ENCODE data around the gene CYP1B1. TPM values are rescaled to one million over a fixed set of nuclear protein-coding genes. Genes with fewer than 3 reads are reported as not detected.

CYP1B1 gene
- total and polyA plus RNA-seq, 2 of the 4 experiments (the other 2 are of a cell fraction) = 0.65 to 1.1 TPM

GRCh38 chr2:38108907-38109731 is 33.2 kb upstream of the CYP1B1 start:
- TF ChIP-seq RAD21 (IDR thresholded peaks at IDR 0.05; ENCODE audit: low read length) (no peak), MXI1 (IDR thresholded peaks at IDR 0.05; ENCODE audit: borderline replicate concordance, low read depth, low read length) (no peak), MAFK (IDR thresholded peaks at IDR 0.05; ENCODE audit: low read depth, low read length) (no peak), CHD1 (IDR thresholded peaks at IDR 0.05; ENCODE audit: low read depth, low read length) (no peak), SMC3 (IDR thresholded peaks at IDR 0.05; ENCODE audit: low read depth, low read length) (no peak), FOS (IDR thresholded peaks at IDR 0.05; ENCODE audit: low read depth, low read length) (no peak), POLR2A (IDR thresholded peaks at IDR 0.05; ENCODE audit: low read depth, low read length) (no peak), BHLHE40 (IDR thresholded peaks at IDR 0.05; ENCODE audit: low read depth, low read length) (no peak)
- no peak overlapping the region for H3K14ac ChIP-seq (replicated peaks; ENCODE audit: low read depth, low read length)
- H3K9me3 ChIP-seq (ENCODE audit: control insufficient read depth, insufficient read depth, low read length) = no peaks in the 10 kb centered on the region
- H2AK9ac ChIP-seq (replicated peaks; ENCODE audit: low read depth, low read length, poor library complexity) = no peak overlapping the region
- H2AK5ac ChIP-seq (ENCODE audit: low read depth, low read length) = no peak overlapping the region
- no peak overlapping the region for H2BK15ac ChIP-seq (ENCODE audit: low read depth, low read length)
- H3K4me2 ChIP-seq (ENCODE audit: low read depth, low read length) = no peak overlapping the region
- no peak overlapping the region for H2AFZ ChIP-seq (replicated peaks; ENCODE audit: low read length, poor library complexity)
- intact Hi-C loops (cut with micrococcal nuclease) = no loop called here
- H3K4me1 ChIP-seq (ENCODE audit: control insufficient read depth, insufficient read depth, low read length) = peaks cover 6% of the 10 kb centered on the region
- ChIA-PET POLR2A (ENCODE audit: unreplicated experiment) (no interaction called here), CTCF (interaction anchor here (0.7 kb wide), 1 partner anchor 139 kb away, joined by 3 read pairs; no protein-coding TSS in a partner anchor)
- H4K91ac ChIP-seq (ENCODE audit: insufficient read depth, low read depth, low read length) = no peak overlapping the region
- H3K4ac ChIP-seq (ENCODE audit: low read depth, low read length) = peak overlapping the region; percentile 36; the same call in 1 of the 2 replicates
- H3K9me1 ChIP-seq (ENCODE audit: insufficient read depth, low read length) = peaks cover 2% of the 10 kb centered on the region; the same call in 1 of the 2 replicates
- no peak overlapping the region for H4K5ac ChIP-seq (ENCODE audit: low read depth, low read length)
- dilution Hi-C loops (cut with HindIII; ENCODE audit: low sequenced_read_pairs, unreplicated experiment) = no loop called here
- no peaks in the 10 kb centered on the region for H3K79me1 ChIP-seq (ENCODE audit: low read depth in 1 of 2, low read length in 2 of 2)
- H4K8ac ChIP-seq (ENCODE audit: low read depth in 2 of 2, low read length in 2 of 2) = no peak overlapping the region; a peak in 1 of 4 replicates
- H3K4me3 ChIP-seq (ENCODE audit: insufficient read depth, low read depth, low read length) = no peak overlapping the region
- no peak for DNase-seq
- ATAC-seq (ENCODE audit: low read depth) = no peak
- WGBS, 2 experiments (ENCODE audit: extremely low coverage in 2 of 2, insufficient read length in 1 of 2) = 93% methylated on average over 2 of the region's 11 CpGs; no CpG with 5 or more reads in 1 of the 2 experiments
- H3K9ac ChIP-seq (ENCODE audit: low read depth, low read length) = no peak overlapping the region
- H2BK120ac ChIP-seq (ENCODE audit: low read depth, low read length) = no peak overlapping the region
- no TSS peak for BruUV-seq (replicated peaks)
- H4K20me1 ChIP-seq (ENCODE audit: insufficient read depth, low read length) = no peaks in the 10 kb centered on the region
- H3K36me3 ChIP-seq (ENCODE audit: control insufficient read depth, insufficient read depth, low read length) = no peaks in the 10 kb centered on the region
- H3K56ac ChIP-seq (ENCODE audit: extremely low read depth, insufficient read depth, low read length) = no peak overlapping the region
- in situ Hi-C loops (cut with MboI; ENCODE audit: low sequenced_read_pairs) = no loop called here
- H3K18ac ChIP-seq (ENCODE audit: low read depth, low read length) = no peak overlapping the region; the same call in 1 of the 2 replicates
- H2BK5ac ChIP-seq (ENCODE audit: low read depth, low read length, poor library complexity, severe bottlenecking) = no peak overlapping the region
- peak overlapping the region; percentile 33; the same call in 1 of the 2 replicates for H2BK20ac ChIP-seq (ENCODE audit: low read depth, low read length)
- H3K27ac ChIP-seq (ENCODE audit: insufficient read depth, low read length) = no peak overlapping the region
- no peak overlapping the region for H3K23ac ChIP-seq (ENCODE audit: low read depth, low read length)
- H3K27me3 ChIP-seq (ENCODE audit: control insufficient read depth, insufficient read depth, low read length) = peaks cover 11% of the 10 kb centered on the region; the same call in 1 of the 2 replicates

Measured in IMR-90 (cell line).